SH-SY5Y (cell line): ENCODE results near the gene PRODH2.

Experiments used
- GATA2 ChIP-seq: IDR thresholded peaks from 2 replicates; pipeline ENCODE4 v1.6.1; 2011; ENCODE audit warnings: mild to moderate bottlenecking, low read depth, low read length
- GATA3 ChIP-seq: IDR thresholded peaks from 2 replicates; pipeline ENCODE4 v1.6.1; 2011; ENCODE audit warnings: low read depth, mild to moderate bottlenecking, low read length, moderate library complexity

DNA sequence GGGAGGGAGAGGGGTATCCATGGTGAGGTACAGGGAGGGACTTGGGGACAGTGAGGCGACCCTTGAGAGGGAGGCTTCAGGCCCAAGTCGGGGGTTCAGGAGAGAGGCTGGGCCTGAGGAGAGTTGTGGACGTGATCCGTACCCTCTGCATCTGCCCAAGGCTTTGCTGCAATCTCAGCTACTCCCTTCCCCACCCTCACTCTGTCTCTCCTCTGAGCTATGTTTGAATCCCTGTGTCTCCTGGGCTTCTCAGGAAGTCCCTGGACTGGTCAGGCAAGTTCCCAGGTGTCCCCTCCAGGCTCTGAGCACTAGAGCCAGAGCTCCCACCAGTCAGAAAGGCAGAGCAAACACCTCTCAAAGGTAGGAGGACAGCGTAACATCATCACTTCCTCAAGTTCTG is 62.5 kb downstream of the PRODH2 start:
- TF ChIP-seq GATA3 (no peak), GATA2 (no peak)
